WTC11 (cell line): ENCODE measurements around the gene RCOR3.

Experiments
- TF ChIP-seq, protein P1 (sequence below): fragments of 200-600 bp; IDR thresholded peaks from 2 replicates; pipeline ENCODE4 v1.8.0; 2022; ENCODE audit warnings: antibody characterized with exemption
- TF ChIP-seq, protein P2 (sequence below): fragments of 250-450 bp; sonication (Bioruptor Pico); conservative IDR thresholded peaks from 2 replicates; pipeline ENCODE4 v1.9.0; 2021; ENCODE audit warnings: mild to moderate bottlenecking

GRCh38 chr1:211326140-211326527, 67.0 kb downstream of the RCOR3 start:
- TF ChIP-seq, protein P1, sequence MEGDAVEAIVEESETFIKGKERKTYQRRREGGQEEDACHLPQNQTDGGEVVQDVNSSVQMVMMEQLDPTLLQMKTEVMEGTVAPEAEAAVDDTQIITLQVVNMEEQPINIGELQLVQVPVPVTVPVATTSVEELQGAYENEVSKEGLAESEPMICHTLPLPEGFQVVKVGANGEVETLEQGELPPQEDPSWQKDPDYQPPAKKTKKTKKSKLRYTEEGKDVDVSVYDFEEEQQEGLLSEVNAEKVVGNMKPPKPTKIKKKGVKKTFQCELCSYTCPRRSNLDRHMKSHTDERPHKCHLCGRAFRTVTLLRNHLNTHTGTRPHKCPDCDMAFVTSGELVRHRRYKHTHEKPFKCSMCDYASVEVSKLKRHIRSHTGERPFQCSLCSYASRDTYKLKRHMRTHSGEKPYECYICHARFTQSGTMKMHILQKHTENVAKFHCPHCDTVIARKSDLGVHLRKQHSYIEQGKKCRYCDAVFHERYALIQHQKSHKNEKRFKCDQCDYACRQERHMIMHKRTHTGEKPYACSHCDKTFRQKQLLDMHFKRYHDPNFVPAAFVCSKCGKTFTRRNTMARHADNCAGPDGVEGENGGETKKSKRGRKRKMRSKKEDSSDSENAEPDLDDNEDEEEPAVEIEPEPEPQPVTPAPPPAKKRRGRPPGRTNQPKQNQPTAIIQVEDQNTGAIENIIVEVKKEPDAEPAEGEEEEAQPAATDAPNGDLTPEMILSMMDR = no peak
- TF ChIP-seq, protein P2, sequence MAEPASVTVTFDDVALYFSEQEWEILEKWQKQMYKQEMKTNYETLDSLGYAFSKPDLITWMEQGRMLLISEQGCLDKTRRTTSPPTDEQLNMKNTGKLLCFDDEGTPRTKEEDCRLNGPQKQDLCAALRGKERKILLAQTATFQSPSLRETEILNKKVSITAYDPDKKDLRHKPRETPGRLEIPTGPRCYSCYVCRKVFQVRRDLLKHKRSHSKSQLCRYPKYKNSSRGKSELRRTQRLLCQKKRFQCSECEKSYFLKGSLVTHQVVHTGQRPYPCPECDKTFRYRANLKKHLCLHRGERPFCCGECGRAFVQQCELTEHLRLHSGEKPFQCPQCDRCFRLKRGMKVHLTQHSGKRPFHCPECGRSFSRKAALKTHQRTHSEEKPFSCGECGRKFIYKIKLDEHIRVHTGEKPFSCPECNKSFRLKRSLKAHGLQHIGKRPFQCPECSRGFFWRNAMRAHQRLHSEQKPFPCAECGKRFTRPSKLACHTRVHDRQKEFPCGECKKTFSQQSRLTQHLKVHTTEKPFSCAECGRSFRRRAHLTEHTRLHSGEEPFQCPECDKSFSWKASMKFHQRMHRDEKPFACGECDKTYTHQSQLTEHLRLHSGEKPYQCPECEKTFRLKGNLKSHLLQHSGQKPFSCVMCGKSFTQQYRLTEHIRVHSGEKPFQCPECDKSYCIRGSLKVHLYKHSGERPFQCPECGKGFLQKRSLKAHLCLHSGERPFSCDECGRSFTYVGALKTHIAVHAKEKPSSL = no peak
